NCI-H748 treated with DMSO at 0.1 percent for 48 hours (cell line): Measurements from ENCODE around the gene CARHSP1.
"Not testable (repeated sequence)": the region's sequence is repeated elsewhere in the genome, so short reads cannot be mapped to it uniquely, and the experiment has no call there.

Source experiments
- DNase-seq: peaks from one replicate; lab custom pipeline; 2025; lab: John Stamatoyannopoulos, UW

CARHSP1 gene

GRCh38 chr16:8854298-8854948 is 14.4 kb downstream of the CARHSP1 start:
- no peak for DNase-seq

DNA sequence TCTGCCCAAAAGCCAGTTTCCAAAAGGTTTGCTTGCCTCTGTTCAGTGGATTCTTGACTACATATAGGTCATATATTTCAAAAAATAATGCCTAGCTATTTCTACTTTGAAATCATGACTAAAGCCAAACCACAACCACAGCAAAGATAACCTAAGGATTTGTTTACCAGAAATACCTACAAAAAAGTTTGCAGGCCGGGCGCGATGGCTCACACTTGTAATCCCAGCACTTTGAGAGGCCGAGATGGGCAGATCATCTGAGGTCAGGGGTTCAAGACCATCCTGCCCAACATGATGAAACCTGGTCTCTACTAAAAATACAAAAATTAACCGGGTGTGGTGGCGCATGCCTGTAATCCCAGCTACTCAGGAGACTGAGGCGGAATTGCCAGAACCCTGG is 15.2 kb downstream of the CARHSP1 start:
- DNase-seq, result no peak

GRCh38 chr16:8853150-8853549 is 15.7 kb downstream of the CARHSP1 start:
- no peak for DNase-seq

GRCh38 chr16:8852534-8852933 is 16.3 kb downstream of the CARHSP1 start:
- no peak for DNase-seq

GRCh38 chr16:8851761-8852403 is 16.9 kb downstream of the CARHSP1 start:
- no peak for DNase-seq

- DNase-seq, result no peak
Measured at GRCh38 chr16:8850279-8850885, 18.4 kb downstream of the CARHSP1 start.

- DNase-seq, result no peak
Measured at GRCh38 chr16:8849411-8850011, 19.3 kb downstream of the CARHSP1 start.

DNA sequence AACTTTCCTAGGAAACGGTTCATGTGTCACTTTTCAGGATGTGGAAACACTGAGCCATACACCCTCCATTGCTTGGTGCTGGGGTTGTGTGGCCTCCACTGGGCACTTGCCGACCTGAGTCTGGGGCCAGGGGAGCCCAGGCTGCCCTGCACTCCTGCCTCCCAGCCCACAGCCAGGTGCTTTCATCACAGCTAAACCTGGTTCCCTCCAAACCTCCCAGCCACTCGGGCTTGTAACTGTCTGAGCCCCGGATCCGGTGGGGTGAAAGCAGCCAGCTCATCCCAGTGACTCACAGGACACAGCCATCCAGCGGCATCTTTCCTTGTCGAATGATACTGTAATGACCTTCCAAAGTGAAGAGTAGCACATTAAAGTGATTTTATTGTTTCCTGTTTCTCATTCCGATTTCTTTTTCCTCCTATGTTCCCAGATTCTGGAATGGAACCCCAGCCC is 19.8 kb downstream of the CARHSP1 start:
- no peak for DNase-seq

- DNase-seq, result no peak
Measured at GRCh38 chr16:8848231-8848938, 20.4 kb downstream of the CARHSP1 start.

DNA sequence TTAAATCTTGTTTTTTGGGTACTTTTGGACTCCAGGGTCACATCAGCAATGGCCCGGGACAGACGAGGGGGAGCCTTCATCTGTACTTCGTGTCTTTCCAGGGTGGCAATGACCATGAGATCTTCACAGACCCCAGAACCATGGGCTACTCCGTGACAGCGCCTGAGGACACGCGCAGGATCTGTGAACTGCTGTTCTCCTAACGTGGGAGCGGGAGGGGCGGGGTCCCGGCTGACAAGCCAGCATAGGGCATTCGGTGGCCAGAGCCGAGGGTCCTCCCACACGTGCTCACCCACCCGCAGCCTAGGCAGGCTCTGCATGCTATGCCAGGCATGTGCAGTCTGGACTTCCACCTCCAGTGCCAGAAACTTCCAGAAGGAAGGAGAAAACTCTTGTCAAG is 21.2 kb downstream of the CARHSP1 start:
- DNase-seq, result no peak

- DNase-seq, result no peak
Measured at GRCh38 chr16:8847145-8847544, 21.7 kb downstream of the CARHSP1 start.

DNA sequence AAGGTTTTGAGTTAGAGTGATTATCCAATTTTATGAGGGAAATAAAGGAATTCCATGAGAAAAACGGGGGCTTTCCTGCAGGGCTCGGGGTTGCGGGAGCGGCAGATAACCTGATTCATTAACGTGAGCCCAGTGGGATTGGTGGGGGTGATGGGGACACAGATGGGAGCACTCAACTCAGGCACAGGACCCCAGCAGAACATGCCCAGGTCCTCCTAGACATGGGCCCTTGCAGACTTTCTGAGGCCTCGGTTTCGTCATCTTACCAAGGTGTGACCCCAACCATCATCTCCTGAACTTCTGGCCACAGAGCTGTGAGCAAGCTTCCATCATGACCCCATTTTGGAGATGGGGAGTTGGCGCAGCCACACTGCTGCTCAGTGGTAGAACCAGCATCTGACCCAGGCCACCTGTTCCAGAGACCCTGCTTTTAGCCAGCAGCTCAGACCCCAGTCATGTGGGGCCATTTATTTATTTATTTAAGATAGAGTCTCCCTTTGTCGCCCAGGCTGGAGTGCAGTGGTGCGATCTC is 22.3 kb downstream of the CARHSP1 start:
- no peak for DNase-seq

DNA sequence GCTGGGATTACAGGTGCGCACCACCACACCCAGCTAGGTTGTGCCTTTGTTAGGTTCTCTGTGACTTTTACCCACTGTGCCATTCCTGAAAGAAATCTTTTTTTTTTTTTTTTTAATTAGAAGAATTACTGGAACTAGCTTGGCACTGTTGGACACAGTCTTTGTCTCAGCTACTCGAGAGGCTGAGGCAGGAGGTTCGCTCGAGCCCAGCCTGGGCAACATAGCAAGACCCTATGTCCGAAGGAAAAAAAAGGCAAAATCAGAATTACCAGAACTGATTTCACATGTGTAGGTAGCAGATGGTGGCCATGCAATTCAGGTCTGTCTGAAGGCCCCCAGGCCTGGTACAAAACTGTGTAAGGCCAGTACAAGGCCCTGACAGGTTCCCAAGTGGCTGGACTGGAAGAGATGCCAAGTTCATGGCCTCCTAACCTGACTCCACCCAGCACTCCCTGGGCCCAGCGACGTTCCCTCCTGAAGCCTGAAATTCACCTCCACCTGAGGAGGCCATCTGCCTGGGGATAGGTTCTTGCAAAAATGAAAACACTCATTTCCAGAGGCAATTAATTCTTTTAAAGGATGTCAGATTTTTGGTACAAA is 23.0 kb downstream of the CARHSP1 start:
- no peak for DNase-seq

GRCh38 chr16:8843296-8843695 is 25.5 kb downstream of the CARHSP1 start:
- not testable (repeated sequence) for DNase-seq

DNA sequence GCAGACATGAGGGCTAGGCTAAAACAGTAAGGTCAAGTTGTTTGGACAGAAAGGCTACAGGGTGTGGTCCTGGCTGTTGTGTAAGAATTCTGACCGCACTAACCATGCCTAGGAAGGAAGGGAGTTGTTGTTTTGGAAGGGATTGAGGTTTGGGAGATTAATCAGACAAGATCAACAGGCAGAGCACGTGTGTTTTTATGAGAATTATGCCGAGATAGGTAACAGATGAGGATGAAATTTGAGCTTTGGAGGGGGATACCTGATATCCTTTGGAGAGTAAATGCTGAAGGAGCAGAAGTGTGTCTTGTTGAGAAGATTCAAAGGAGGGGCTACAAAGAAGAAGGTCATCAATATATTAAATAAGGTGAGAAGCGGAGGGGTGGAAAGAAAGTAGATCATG is 26.8 kb downstream of the CARHSP1 start:
- DNase-seq, result not testable (repeated sequence)

GRCh38 chr16:8837594-8837993 is 31.2 kb downstream of the CARHSP1 start:
- not testable (repeated sequence) for DNase-seq

GRCh38 chr16:8836797-8837196 is 32.0 kb downstream of the CARHSP1 start:
- not testable (repeated sequence) for DNase-seq

DNA sequence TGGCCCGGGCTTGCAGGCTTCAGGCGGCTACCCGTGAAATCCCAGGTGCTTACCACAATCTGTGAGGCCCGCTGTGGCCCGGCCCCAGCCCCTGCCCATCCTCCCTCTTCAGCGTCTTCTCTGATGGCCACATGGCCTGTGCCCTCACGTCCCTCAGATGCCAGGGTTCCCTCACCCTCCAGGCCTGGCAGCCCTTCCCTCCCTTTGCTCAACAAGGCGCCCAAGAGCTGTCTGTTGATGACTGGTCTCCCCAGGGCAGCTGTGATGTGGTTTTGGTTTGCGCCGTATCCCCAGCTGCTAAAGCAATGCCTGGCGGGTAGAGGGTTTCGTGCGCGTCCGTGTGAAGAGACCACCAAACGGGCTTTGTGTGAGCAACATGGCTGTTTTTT is 36.1 kb downstream of the CARHSP1 start:
- no peak for DNase-seq

DNA sequence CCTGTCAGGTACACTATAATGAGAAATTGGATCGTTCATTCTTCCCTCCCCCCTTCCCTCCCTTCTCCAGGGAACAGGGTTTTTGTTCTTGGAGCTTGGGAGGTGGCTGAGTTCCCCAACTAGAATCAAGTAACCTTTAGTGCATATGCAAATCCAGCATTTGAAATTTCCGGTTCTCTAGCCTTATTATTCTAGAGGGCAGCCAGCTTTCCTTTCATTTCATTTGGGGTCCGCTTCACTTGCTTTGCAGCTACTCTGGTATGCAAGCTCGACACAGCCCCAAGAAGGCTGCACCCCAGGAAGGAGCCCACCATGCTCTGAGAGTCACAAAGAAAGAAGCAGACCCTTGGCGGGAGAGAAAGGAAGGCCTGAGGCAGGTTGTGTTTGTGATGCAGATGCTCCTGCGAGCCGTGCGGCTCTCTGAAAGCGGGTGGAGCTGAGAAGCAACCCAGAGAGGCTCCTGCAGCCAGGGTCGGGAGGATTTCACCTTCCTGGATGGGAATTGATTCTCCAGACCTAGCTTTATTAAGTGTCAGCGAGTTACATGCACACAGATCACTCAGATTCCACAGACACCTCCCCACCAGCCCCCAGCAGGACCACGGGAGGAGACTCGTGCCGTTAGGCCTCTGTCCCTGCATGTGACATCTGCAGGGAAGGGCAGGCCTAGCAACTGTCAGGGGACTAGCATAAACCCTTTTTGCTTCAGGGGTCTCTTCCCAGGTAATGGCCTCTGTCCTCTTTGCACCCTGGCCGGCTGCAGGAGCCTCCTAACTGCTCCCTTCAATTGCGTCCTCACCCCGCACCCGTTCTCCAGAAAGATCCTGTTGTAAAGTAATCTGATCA is 36.7 kb downstream of the CARHSP1 start:
- no peak for DNase-seq

- DNase-seq, result no peak
Measured at GRCh38 chr16:8831450-8831849, 37.4 kb downstream of the CARHSP1 start.
